Cardiac septum (tissue), 1 donor: ENCODE measurements around the gene EPHA2. TPM values are rescaled to one million over a fixed set of nuclear protein-coding genes. Genes with fewer than 3 reads are reported as not detected.
"Not testable (repeated sequence)": the region's sequence is repeated elsewhere in the genome, so short reads cannot be mapped to it uniquely, and the experiment has no call there.

Source experiments
- DNase-seq: peaks from one replicate; pipeline ENCODE4 v3.0.0-alpha.2; 2020; ENCODE audit warnings: low spot score
- intact Hi-C: fragments of 100-400 bp; cut with DNase I; formaldehyde crosslinking; loops from one replicate; pipeline ENCODE4 v1.14.0; 2022
- total RNA-seq: library from RNA; stranded (reverse); fragmentation: NEBNext Ultra II Directional; extraction: Animal tissue kit (Norgen Biotek cat#: 25700); gene quantifications from one replicate; pipeline ENCODE4 v1.2.1, GENCODE V29; 2021
- donor health status: DM: no; HTN: no; CAD: no.

The EPHA2 gene
- total RNA-seq, 1 donor from 2014 or later: 26.1 TPM

DNA sequence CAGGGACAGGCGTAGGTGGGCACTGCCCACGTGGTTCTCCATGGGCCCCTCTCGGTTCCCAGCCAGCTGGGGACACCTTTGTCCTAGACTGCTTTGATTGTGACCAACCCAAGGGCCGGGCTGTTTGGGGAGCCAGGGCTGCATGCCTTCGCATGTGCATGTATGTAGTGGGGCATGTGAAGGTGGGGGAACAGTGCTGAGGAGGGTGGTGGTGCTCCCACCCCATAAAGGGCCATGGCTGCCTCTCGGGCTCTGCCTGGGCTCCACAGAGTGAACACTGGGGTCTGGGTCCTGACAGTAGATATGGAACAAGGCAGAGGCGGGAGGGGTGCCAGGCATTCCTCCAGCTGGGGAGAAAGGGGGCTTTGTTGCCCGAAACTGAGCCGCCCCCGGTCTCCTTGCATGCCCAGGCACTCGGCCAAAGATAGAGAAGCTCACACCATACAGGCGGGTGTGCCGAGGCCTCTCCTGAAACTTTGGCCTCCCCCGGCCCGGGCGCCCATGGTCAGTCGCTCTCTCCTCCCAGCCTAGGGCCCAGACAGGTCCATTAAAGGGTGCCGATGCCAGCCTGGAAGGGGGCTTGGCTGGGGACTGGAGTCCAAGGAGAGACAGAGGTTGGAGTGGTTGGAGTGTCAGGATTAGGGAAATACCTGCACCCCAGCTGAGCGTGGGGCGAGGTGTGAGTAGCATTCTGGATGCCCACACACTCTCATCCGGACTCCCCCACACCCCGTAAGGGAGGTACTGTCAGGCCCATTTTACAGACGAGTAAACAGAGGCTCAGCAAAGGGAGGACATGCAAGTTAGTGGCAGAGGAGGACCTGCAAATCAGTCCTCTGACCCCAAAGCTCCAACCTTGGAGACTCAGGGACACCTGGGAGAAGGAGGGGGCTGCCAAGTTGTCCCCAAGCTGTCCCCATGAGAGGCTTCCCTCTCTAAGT is 41.1 kb downstream of the EPHA2 start:
- intact Hi-C loops: no loop called here

DNA sequence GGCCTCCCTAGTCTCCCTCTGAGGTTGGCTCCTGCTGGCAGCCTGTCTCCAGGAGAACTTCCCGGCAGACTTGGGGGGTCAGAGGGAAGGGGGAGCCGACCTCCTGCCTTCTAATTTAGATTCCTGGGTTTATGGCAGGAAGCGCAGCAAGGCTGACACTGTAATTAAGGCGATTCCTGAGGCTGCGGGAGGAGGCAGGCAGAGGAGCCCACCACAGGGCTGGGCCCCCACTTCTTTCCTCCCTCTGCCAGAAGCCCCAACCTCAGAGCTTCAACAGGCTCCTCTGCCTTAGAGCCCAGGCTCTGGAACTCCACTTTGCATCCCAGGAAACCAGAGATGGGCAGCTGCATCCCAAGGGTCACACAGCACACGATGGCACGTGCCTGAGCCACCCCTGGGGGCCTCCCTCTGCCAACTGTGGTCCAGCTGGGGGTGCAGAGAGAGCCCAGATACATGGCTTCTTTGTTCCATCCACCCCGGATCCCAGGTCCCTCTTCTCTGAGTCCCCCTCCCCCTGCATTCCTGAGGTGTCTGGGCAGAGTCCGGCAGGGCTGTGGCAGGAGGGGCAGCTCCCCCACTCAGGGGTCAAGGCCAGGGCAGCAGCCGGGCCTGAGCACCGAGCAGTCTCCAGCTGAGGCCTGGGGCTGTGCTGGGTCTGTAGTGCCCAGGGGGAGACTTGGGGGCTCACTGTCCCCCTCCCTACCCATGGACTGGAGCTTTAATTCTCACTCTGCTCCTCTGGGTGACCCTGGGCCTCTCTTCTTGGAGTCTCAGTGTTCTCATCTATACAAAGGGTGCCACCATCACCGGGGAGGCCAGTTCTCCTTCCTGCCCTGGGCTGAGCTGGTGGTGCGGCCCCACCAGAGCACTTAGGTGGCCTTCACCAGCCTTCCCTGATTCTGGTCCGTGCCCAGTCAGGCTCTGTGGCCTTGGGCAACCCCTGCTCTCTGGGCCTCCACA is 43.0 kb downstream of the EPHA2 start:
- intact Hi-C loops: no loop called here
- DNase-seq: no peak

More for the DNA sequence above, 41.1 kb downstream of the EPHA2 start:
- no peak for DNase-seq

DNA sequence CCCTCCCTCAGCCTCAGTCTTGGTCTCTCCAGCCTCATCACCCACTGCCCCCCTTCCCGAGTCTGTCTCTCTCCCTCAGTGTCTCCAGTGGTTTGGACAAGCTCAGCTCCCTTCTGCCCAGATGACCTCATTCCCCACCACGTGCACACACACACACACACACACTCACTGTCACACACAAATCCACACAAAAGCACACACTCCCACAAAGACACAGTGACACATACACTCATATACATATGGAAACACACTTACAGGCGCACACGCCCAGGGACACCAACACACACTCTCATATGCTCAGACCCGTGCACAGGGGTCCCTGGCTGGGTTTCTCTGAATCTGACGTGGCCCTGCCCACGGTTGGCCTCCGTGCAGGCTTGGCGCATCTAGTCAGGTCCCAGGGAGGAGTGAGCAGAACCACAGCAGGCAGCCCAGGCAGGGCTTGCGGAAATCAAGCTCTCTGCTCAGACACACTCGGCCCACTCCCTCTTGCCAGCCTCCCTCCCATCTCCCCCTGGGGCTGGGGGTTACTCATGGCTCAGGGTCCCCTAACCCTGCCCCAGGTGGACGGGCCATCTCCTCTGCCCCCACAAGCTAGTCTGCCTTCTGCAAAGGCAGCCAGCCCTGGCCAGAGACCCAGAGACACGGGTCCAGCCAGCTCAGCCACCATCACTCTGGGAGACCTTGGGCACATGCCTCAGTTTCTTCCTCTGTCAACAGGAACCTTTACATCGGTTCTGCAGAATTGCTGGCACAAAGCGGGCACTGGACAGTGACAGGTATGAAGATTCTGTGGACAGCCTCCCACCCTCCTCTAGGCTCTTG is 43.9 kb downstream of the EPHA2 start:
- DNase-seq: no peak

DNA sequence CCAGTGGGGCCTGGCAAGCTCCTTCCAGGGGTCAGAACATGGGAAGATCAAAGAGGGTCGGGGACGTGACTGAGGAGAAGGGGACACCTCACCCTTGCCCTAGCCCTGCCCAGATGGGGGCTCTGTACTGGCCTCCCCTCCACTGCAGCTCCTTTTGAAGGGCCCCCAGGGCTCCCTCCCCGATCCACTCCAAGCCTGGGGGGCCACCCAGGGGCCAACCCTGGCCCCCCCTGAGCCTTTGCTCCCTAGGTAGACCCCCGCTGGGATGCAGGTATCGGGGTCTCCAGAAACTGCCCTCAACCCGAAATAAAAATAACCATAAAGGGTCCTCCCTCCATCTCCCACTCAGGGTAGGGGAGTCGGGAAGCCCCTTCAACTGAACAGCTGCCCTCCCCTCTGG is 45.0 kb downstream of the EPHA2 start:
- no peak for DNase-seq
- intact Hi-C loops: no loop called here

More for the DNA sequence above, 43.9 kb downstream of the EPHA2 start:
- intact Hi-C loops: no loop called here

DNA sequence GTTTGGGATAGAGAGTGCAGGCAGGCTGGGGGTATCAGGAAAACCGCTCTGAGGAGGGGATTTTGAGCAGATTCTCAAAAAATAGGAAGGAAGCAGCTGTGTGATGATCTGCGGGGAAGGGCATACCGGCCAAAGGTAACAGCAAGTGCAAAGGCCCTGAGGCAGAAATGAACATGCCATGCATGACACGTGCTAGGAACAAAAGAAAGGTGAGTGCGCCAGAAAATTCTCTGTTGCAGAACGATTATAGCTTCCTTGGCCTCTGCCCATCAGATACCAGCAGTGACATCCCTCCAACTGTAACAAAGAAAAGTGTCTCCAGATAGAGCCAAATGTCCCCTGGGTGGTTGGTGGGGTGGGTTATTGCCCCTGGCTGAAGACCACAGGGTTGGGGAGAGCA is 45.4 kb downstream of the EPHA2 start:
- intact Hi-C loops: no loop called here
- no peak for DNase-seq

DNA sequence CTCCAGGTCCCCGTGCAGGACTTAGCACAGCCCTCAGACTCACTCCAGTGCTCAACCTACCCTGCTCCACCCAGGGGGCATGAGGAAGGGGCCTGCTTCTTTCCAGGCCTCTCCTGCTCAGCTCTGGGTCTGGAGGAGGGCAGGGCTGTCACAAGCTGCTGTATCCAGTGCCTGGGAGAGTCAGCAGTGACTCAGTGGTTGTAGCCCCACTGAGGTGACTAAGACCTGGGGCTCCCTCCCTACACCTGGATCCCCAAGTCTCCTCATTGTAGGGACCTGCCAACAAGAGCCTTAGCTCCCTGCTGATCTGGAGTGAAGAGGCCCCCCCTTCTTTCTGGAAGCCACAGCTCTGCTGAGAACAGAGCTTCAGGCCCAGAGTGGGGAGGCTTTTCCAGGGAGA is 46.3 kb downstream of the EPHA2 start:
- intact Hi-C loops: no loop called here
- DNase-seq: no peak

DNA sequence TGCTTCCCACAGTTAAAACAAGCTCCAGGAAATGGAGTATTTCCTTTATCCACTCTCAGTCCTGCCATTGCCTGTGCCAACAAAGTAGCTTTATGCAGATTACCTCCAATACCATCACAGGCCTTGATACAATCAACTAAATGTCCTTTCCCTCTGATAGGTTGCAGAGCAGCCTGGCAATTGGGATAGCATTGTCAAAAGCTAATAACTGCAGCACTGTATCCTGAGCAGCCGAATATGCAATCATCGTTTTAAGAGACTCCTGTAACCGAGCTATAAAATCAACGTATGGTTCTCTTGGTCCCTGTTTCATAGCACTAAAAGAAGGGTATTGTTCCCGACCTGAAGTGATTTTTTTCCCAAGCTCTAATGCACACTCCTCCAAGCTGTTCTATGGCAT is 48.8 kb downstream of the EPHA2 start:
- intact Hi-C loops, DNase-seq: not testable (repeated sequence)

DNA sequence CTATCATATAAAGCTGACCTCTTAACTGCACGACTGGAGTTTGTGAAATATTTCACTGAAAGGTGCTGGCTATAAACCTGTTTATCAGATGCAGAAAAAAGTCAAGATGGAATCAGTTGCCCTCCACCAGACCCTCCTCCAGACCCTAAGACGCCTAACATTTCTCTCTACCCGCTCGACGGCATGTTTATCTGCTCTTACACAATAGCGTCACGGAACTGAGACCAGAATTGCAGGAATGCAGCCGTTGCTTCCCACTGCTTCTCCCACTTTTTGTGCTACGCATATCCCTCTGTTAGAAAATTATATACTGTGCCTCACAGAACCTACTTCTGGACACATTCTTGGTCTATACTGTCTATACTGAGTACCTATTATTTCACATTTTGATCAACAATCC is 54.2 kb downstream of the EPHA2 start:
- DNase-seq: no peak
- intact Hi-C loops: no loop called here

DNA sequence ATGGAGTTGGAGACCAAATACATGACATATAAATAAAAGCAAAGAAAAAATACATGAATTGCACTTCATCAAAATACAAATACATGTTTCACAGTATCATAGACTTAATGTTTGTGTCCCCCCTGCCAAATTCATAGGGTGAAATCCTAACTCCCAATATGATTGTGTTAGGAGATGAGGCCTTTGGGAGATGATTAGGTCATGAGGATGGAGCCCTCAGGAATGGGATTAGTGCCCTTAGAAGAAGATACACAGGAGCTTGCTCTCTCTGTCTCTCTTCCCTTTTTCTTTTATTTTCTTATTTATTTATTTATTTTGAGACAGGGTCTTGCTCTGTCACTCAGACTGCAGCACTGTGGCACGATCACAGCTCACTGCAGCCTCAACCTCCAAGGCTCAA is 56.5 kb downstream of the EPHA2 start:
- no peak for DNase-seq
- intact Hi-C loops: no loop called here

DNA sequence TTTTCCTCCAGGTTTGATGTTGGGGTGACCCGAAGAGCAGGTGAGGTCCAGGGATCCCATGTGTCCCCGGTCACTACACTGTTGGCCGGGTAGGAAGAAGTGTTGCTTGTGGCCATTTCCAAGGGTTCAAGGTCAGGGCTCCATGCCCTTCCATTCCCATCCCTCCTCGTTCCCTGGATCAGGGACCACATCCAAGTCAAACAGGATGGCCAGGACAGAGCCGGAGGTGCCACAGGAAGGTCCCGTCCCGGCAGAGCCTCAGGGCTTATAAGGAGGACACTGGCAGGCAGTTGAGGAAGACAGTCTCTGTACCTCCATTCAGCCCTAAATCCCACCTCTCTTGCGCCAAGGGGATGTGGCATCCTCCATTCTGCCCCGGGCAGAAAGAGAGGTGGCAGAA is 60.4 kb downstream of the EPHA2 start:
- intact Hi-C loops: no loop called here
- no peak for DNase-seq

DNA sequence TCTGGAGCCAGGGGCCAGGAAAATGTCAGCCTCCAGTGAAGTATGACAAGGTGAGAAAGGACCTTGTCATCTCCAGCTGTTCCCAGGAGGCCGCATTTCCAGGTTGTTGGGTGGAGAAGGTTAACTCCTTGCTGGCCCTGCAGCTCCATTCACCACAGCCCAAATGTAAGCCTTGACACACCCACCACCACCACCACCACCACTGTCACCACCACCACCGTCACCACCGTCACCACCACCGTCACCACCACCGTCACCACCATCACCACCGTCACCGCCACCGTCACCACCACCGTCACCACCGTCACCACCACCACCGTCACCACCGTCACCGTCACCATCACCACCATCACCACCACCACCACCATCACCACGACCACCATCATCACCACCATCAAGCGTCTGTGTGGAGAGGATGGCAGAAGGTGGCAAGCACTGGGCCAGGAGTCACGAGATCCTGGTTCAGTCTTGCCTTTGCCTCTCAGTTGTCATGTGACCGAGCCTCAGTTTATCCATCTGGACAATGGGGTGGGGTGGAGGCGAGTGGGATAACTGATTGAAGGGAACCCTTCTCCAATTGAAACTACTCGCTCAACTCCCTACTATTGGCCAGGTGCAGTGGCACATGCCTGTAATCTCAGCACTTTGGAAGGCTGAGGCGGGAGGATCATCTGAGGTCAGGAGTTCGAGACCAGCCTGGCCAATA is 61.3 kb downstream of the EPHA2 start:
- intact Hi-C loops: no loop called here

DNA sequence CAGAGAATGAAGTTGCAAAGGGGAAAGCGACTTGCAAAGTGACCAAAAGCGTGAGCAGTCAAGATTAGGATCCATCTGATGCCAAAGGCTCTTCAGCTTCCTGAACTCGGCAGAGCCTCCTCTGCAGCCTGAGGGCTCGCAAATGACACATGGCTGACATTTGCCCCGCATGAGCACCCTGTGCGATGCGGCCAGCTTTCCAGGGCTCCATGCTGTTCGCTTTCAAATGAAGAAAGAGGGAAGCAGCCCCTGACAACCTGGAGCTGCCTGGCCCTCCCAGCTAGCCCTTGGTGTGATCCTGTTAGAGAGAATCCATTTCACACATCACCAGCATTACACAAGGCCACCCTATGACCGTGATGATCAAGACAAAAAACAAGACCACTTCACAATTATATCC is 62.3 kb downstream of the EPHA2 start:
- intact Hi-C loops: no loop called here
- no peak for DNase-seq

More for the DNA sequence above, 61.3 kb downstream of the EPHA2 start:
- no peak for DNase-seq

DNA sequence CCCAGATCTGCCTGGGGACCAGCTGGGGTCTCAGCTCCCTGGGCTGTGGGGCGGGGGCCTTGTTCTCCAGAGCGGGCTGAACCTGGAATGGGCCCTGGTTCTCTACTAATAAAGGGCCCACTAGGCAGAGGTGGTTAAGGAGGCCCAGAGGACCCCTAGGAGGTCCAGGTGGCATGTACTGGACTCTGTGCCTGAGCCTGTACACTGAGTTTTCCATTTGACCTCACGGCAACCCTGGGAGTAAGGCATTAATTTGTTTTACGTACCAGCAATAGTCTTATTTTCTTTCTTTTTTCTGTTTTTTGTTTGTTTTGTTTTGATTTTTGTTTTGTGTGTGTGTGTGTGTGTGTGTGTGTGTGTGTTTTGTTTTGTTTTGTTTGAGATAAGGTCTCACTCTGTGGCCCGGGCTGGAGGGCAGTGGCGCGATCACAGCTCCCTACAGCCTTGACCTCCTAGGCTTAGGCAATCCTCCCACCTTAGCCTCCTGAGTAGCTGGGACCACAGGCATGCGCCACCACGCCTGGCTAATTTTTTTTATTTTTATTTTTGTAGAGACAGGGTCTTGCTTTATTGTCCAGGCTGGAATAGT is 62.9 kb downstream of the EPHA2 start:
- no peak for DNase-seq
- intact Hi-C loops: no loop called here

DNA sequence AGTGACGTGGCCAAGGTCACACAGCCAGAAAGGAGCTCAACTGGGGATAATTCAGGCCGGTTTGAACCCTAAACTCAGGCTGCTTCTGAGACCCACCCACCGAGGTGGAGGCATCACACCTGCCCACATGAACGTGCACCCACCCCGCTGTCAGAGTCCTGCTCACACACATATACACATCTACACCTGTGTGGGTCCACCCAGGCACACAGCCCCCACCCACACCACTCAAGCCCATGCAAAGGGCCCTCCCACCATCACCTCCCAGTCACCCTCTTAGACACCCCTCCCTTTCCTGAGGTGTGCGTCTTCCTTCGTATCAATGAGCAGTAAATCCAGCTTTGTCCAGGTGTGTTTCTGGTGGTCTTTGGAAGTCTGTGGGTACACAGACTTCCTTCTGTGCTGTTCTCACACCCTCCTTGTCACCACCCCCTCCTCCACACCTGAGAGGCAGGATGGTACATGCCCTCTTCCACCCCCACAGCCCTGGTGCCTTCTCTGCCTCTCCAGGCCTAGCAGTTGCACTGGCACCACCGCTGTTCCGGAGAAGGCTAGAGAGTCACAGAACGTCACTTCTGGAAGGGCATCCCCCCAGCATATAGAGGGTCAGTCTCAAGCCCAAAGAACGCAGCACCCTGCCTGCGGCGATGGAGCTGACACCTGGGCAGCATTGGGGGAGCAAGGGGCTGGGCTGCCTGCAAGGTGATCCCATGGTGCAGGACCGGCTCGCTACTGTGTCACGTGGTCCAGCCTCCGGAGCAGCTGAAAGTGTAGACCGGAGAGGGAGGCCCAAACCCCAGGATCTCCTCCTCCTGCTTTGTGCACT is 63.6 kb downstream of the EPHA2 start:
- intact Hi-C loops: no loop called here
- no peak for DNase-seq

DNA sequence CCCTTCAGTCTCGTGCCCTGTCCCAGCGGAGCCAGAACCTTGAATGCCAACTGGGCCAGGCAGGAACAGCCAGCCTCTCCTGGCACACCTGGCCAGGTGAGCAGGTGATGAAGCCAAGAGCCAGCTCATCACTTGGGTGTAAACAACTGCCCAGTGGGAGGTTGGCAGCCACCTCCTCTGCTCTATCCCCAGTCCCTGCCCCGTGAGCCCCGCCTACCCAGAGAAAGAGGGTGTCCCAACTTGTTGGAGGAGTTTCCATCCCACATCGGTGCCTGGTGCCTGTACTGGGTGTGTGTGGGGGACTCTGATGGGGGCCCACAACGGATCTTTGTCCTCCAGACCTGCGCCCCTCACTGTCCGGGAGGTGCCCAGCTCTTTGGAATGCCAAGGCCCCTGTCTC is 64.6 kb downstream of the EPHA2 start:
- intact Hi-C loops: no loop called here
- no peak for DNase-seq

DNA sequence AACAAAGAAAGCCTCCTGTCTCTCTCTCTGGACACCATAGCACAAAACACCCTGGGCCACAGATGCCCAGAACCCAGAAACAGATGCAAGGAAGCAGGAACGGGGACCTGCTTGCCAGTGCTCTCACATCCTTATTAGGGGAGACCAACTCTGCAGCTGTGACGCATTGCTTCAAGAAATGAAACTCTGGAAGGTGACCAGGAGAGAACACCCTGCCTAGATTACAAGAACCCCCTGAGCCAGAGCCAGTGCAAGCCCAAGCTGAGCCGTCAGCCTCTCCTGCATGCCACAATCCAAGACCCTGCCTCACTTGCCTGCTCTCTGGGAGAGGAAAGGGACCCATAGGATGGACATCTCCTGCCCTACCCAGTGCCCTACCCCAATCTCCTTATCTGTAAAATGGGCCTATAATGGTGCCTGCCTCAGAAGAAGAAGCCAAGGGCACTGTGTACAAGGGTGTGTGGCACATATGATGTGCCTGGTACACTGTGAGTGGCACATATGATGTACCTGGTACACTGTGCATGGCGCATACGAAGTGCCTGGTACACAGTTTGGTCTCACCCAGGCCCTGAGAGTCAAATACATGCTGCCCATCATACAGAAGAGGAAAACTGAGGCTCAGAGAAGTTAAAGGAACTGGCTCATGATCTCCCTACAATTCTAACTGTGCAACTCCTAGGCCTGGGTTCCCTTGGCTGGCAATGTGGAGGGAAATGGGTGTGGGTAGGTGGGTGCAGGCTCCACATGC is 65.6 kb downstream of the EPHA2 start:
- no peak for DNase-seq
- intact Hi-C loops: no loop called here

DNA sequence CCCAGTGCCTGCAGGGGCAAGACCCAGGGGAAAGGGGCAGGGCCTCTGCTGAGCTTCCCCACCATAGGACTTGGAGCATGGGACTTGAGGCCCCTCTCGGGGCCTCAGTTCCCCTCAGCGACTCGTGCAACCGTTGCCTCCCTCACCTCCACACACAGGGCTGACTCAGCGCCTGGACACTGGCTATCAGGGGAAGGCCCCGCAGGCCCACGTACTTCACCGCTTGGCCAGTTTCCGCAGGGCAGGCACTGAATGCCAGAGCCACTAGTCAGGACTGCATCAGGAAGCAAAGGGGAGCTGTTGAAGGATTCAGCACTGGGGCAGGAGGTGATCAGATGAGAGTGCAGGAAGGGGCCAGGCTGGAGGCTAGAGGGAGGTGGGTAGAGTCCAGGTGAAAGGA is 66.9 kb downstream of the EPHA2 start:
- intact Hi-C loops: no loop called here
- DNase-seq: no peak
